ENCODE measurements around the gene ANXA8L1.
"Not testable (repeated sequence)": the region's sequence is repeated elsewhere in the genome, so short reads cannot be mapped to it uniquely, and the experiment has no call there.

GRCh38 chr10:46419570-46420379 lies 44.2 kb downstream of the ANXA8L1 start:
- TF ChIP-seq POLR2A (IDR thresholded peaks at IDR 0.05); CTCF (IDR thresholded peaks at IDR 0.05); POLR2AphosphoS5 (IDR thresholded peaks at IDR 0.05; ENCODE audit: insufficient read depth in 1 of 2, low read depth in 1 of 2): not testable (repeated sequence)
